HEK293 (cell line): Measurements from ENCODE around the gene HPCA.

Source experiments
- BCL11A ChIP-seq: fragments of 450-650 bp; formaldehyde crosslinking; IDR thresholded peaks from 2 replicates; pipeline ENCODE4 v1.5.1; 2016; ENCODE audit warnings: low read depth, missing biosample characterization, missing genetic modification characterization
- MYNN ChIP-seq: fragments of 450-650 bp; formaldehyde crosslinking; IDR thresholded peaks from 2 replicates; pipeline ENCODE4 v1.5.1; 2016; ENCODE audit warnings: missing biosample characterization, missing genetic modification characterization, borderline replicate concordance
- RBAK ChIP-seq: fragments of 450-650 bp; formaldehyde crosslinking; IDR thresholded peaks from 2 replicates; pipeline ENCODE4 v1.5.1; 2016; ENCODE audit warnings: missing biosample characterization, missing genetic modification characterization
- YY1 ChIP-seq: fragments of 450-650 bp; formaldehyde crosslinking; IDR thresholded peaks from 2 replicates; pipeline ENCODE4 v1.5.1; 2018; ENCODE audit warnings: missing biosample characterization, missing genetic modification characterization
- ZEB2 ChIP-seq: fragments of 450-650 bp; formaldehyde crosslinking; IDR thresholded peaks from 2 replicates; pipeline ENCODE4 v1.5.1; 2016; ENCODE audit warnings: missing biosample characterization, missing genetic modification characterization
- ZNF133 ChIP-seq: fragments of 450-650 bp; formaldehyde crosslinking; IDR thresholded peaks from 2 replicates; pipeline ENCODE4 v1.5.1; 2016; ENCODE audit warnings: missing biosample characterization, missing genetic modification characterization
- ZNF140 ChIP-seq: fragments of 450-650 bp; formaldehyde crosslinking; IDR thresholded peaks from 2 replicates; pipeline ENCODE4 v1.5.1; 2016; ENCODE audit warnings: missing biosample characterization, missing genetic modification characterization
- ZNF23 ChIP-seq: fragments of 450-650 bp; formaldehyde crosslinking; IDR thresholded peaks from 2 replicates; pipeline ENCODE4 v1.5.1; 2016; ENCODE audit warnings: missing biosample characterization, missing genetic modification characterization, borderline replicate concordance
- ZNF335 ChIP-seq: fragments of 450-650 bp; formaldehyde crosslinking; conservative IDR thresholded peaks from 2 replicates; pipeline ENCODE4 v1.5.1; 2016; ENCODE audit warnings: missing biosample characterization, missing genetic modification characterization
- ZNF777 ChIP-seq: fragments of 450-650 bp; formaldehyde crosslinking; IDR thresholded peaks from 2 replicates; pipeline ENCODE4 v1.5.1; 2017; ENCODE audit warnings: missing biosample characterization, missing genetic modification characterization, borderline replicate concordance
- TF ChIP-seq, protein P1 (sequence below): fragments of 450-650 bp; formaldehyde crosslinking; IDR thresholded peaks from 2 replicates; pipeline ENCODE4 v1.5.1; 2016; ENCODE audit warnings: missing biosample characterization, missing genetic modification characterization
- TF ChIP-seq, protein P2 (sequence below): fragments of 450-650 bp; formaldehyde crosslinking; IDR thresholded peaks from 2 replicates; pipeline ENCODE4 v1.5.1; 2016; ENCODE audit warnings: missing biosample characterization, missing genetic modification characterization, borderline replicate concordance
- TF ChIP-seq, protein P3 (sequence below): fragments of 450-650 bp; formaldehyde crosslinking; IDR thresholded peaks from 2 replicates; pipeline ENCODE4 v1.5.1; 2016; ENCODE audit warnings: missing biosample characterization, missing genetic modification characterization, low read depth
- TF ChIP-seq, protein P4 (sequence below): sonication (generic); formaldehyde crosslinking; IDR thresholded peaks from 2 replicates; pipeline ENCODE4 v1.8.1; 2022; ENCODE audit warnings: mild to moderate bottlenecking, moderate library complexity, missing genetic modification reagents

DNA sequence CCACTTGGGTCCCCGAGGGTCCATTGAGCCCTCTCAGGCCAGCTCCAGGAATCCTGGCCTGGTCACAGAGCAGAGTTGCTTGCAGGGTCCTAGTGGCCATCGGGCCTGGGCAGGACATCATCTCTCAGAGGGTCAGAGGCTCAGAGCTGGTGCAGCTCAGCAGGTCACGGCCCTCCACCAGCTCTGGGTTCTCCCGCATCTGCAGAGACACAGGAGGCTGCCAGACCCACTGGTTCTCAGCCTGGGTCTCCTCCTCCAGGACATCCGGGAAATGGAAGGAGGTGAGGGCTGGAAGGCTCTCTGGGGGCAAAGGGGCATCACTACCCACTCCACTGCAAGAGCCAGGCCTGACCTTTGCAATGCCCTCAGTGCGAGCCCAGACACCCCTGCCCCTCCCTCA is 8.4 kb downstream of the HPCA start:
- TF ChIP-seq RBAK (tag by site-specific recombination) (no peak), YY1 (no peak), ZNF133 (tag by site-specific recombination) (no peak), ZNF23 (tag by site-specific recombination) (no peak), MYNN (tag by site-specific recombination) (no peak), ZNF777 (tag by site-specific recombination) (no peak), BCL11A (tag by site-specific recombination) (no peak), ZNF335 (no peak), ZEB2 (tag by site-specific recombination) (no peak), ZNF140 (tag by site-specific recombination) (no peak)
- TF ChIP-seq, protein P1, sequence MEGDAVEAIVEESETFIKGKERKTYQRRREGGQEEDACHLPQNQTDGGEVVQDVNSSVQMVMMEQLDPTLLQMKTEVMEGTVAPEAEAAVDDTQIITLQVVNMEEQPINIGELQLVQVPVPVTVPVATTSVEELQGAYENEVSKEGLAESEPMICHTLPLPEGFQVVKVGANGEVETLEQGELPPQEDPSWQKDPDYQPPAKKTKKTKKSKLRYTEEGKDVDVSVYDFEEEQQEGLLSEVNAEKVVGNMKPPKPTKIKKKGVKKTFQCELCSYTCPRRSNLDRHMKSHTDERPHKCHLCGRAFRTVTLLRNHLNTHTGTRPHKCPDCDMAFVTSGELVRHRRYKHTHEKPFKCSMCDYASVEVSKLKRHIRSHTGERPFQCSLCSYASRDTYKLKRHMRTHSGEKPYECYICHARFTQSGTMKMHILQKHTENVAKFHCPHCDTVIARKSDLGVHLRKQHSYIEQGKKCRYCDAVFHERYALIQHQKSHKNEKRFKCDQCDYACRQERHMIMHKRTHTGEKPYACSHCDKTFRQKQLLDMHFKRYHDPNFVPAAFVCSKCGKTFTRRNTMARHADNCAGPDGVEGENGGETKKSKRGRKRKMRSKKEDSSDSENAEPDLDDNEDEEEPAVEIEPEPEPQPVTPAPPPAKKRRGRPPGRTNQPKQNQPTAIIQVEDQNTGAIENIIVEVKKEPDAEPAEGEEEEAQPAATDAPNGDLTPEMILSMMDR (tag by site-specific recombination): no peak
- TF ChIP-seq, protein P2, sequence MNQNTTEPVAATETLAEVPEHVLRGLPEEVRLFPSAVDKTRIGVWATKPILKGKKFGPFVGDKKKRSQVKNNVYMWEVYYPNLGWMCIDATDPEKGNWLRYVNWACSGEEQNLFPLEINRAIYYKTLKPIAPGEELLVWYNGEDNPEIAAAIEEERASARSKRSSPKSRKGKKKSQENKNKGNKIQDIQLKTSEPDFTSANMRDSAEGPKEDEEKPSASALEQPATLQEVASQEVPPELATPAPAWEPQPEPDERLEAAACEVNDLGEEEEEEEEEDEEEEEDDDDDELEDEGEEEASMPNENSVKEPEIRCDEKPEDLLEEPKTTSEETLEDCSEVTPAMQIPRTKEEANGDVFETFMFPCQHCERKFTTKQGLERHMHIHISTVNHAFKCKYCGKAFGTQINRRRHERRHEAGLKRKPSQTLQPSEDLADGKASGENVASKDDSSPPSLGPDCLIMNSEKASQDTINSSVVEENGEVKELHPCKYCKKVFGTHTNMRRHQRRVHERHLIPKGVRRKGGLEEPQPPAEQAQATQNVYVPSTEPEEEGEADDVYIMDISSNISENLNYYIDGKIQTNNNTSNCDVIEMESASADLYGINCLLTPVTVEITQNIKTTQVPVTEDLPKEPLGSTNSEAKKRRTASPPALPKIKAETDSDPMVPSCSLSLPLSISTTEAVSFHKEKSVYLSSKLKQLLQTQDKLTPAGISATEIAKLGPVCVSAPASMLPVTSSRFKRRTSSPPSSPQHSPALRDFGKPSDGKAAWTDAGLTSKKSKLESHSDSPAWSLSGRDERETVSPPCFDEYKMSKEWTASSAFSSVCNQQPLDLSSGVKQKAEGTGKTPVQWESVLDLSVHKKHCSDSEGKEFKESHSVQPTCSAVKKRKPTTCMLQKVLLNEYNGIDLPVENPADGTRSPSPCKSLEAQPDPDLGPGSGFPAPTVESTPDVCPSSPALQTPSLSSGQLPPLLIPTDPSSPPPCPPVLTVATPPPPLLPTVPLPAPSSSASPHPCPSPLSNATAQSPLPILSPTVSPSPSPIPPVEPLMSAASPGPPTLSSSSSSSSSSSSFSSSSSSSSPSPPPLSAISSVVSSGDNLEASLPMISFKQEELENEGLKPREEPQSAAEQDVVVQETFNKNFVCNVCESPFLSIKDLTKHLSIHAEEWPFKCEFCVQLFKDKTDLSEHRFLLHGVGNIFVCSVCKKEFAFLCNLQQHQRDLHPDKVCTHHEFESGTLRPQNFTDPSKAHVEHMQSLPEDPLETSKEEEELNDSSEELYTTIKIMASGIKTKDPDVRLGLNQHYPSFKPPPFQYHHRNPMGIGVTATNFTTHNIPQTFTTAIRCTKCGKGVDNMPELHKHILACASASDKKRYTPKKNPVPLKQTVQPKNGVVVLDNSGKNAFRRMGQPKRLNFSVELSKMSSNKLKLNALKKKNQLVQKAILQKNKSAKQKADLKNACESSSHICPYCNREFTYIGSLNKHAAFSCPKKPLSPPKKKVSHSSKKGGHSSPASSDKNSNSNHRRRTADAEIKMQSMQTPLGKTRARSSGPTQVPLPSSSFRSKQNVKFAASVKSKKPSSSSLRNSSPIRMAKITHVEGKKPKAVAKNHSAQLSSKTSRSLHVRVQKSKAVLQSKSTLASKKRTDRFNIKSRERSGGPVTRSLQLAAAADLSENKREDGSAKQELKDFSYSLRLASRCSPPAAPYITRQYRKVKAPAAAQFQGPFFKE: no peak
- TF ChIP-seq, protein P3, sequence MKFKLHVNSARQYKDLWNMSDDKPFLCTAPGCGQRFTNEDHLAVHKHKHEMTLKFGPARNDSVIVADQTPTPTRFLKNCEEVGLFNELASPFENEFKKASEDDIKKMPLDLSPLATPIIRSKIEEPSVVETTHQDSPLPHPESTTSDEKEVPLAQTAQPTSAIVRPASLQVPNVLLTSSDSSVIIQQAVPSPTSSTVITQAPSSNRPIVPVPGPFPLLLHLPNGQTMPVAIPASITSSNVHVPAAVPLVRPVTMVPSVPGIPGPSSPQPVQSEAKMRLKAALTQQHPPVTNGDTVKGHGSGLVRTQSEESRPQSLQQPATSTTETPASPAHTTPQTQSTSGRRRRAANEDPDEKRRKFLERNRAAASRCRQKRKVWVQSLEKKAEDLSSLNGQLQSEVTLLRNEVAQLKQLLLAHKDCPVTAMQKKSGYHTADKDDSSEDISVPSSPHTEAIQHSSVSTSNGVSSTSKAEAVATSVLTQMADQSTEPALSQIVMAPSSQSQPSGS (tag by site-specific recombination): no peak
- TF ChIP-seq, protein P4, sequence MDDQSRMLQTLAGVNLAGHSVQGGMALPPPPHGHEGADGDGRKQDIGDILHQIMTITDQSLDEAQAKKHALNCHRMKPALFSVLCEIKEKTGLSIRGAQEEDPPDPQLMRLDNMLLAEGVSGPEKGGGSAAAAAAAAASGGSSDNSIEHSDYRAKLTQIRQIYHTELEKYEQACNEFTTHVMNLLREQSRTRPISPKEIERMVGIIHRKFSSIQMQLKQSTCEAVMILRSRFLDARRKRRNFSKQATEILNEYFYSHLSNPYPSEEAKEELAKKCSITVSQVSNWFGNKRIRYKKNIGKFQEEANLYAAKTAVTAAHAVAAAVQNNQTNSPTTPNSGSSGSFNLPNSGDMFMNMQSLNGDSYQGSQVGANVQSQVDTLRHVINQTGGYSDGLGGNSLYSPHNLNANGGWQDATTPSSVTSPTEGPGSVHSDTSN: no peak
